ENCODE measurements around the gene SBF2.

SBF2 gene

DNA sequence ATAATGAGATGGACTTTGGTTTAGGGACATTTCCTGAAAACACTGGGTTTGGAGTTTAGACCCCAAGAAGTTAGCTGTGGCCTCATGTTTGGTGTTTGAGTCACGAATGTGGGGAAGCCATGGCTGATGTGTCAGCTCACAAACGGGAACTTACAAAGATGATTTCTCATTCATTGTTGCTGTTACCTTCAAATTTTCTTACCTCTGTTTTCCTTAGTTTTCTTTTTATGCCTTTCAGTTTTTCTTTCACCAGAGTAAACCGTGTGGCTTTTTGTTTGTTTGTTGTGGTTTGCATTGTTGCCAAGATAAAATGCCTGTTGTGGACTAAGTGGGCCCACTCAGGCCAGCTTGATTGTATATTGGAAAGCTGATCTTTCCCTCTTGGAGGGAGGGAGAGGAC lies 541.0 kb downstream of the SBF2 start:
- no peak for ATAC-seq (ENCODE audit: insufficient read depth, low read depth)
- Histone ChIP-seq H3K27me3 (ENCODE audit: insufficient read depth, low read length, poor library complexity) (peaks cover 14% of the 10 kb centered on the region), H3K79me2 (ENCODE audit: insufficient read depth, low read length) (no peaks in the 10 kb centered on the region), H3K36me3 (ENCODE audit: insufficient read depth, low read length) (no peaks in the 10 kb centered on the region), H2AFZ (ENCODE audit: low read depth, low read length) (no peak overlapping the region), H3K9ac (ENCODE audit: low read depth, low read length) (no peak overlapping the region), H3K27ac (ENCODE audit: low read length) (no peak overlapping the region), H3K4me3 (ENCODE audit: low read depth in 1 of 2, low read length in 2 of 2) (no peak overlapping the region), H3K9me3 (ENCODE audit: insufficient read depth, low read length, severe bottlenecking) (no peaks in the 10 kb centered on the region), H3K4me1 (ENCODE audit: insufficient read depth, low read length) (peaks cover 6% of the 10 kb centered on the region), H3K4me2 (ENCODE audit: insufficient read depth, low read length) (no peak overlapping the region), H4K20me1 (ENCODE audit: insufficient read depth, low read length) (no peaks in the 10 kb centered on the region)
- TF ChIP-seq, protein P1, sequence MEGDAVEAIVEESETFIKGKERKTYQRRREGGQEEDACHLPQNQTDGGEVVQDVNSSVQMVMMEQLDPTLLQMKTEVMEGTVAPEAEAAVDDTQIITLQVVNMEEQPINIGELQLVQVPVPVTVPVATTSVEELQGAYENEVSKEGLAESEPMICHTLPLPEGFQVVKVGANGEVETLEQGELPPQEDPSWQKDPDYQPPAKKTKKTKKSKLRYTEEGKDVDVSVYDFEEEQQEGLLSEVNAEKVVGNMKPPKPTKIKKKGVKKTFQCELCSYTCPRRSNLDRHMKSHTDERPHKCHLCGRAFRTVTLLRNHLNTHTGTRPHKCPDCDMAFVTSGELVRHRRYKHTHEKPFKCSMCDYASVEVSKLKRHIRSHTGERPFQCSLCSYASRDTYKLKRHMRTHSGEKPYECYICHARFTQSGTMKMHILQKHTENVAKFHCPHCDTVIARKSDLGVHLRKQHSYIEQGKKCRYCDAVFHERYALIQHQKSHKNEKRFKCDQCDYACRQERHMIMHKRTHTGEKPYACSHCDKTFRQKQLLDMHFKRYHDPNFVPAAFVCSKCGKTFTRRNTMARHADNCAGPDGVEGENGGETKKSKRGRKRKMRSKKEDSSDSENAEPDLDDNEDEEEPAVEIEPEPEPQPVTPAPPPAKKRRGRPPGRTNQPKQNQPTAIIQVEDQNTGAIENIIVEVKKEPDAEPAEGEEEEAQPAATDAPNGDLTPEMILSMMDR (IDR thresholded peaks at IDR 0.05; ENCODE audit: borderline replicate concordance, extremely low read depth, low read length, poor library complexity, severe bottlenecking): no peak
- TF ChIP-seq EZH2 (IDR thresholded peaks at IDR 0.05; ENCODE audit: borderline replicate concordance, low read depth, low read length, severe bottlenecking): no peak
- DNase-seq: no peak

DNA sequence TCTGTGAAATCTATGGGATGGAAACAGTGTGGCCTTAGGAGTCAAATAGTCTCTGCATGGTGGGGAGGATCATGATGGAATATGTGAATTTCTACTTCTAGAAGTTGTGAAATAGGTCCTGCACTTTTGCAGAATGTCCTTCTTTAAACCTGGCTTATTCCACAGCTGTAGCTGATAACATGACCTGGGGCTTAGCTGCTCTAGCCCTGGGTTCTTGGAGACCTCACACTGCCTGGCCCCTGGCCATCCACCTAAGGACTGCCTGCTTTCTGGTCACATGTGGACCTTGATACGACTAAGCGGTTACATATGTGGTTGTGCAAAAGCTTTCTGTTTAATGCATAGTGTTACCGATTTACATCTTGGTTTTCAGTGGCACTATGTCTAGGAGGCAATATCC lies 541.9 kb downstream of the SBF2 start:
- H3K79me2 ChIP-seq (ENCODE audit: insufficient read depth, low read length): no peaks in the 10 kb centered on the region
- DNase-seq: no peak
- no peaks in the 10 kb centered on the region for H3K36me3 ChIP-seq (ENCODE audit: insufficient read depth, low read length)
- H4K20me1 ChIP-seq (ENCODE audit: insufficient read depth, low read length): no peaks in the 10 kb centered on the region
- H3K27ac ChIP-seq (ENCODE audit: low read length): no peak overlapping the region
- H2AFZ ChIP-seq (ENCODE audit: low read depth, low read length): no peak overlapping the region
- H3K4me1 ChIP-seq (ENCODE audit: insufficient read depth, low read length): no peaks in the 10 kb centered on the region
- no peak overlapping the region for H3K4me2 ChIP-seq (ENCODE audit: insufficient read depth, low read length)
- no peak overlapping the region for H3K9ac ChIP-seq (ENCODE audit: low read depth, low read length)
- H3K9me3 ChIP-seq (ENCODE audit: insufficient read depth, low read length, severe bottlenecking): no peaks in the 10 kb centered on the region
- H3K27me3 ChIP-seq (ENCODE audit: insufficient read depth, low read length, poor library complexity): peaks cover 14% of the 10 kb centered on the region
- H3K4me3 ChIP-seq (ENCODE audit: low read depth in 1 of 2, low read length in 2 of 2): no peak overlapping the region
- TF ChIP-seq EZH2 (IDR thresholded peaks at IDR 0.05; ENCODE audit: borderline replicate concordance, low read depth, low read length, severe bottlenecking): no peak
- TF ChIP-seq, protein P1 (IDR thresholded peaks at IDR 0.05; ENCODE audit: borderline replicate concordance, extremely low read depth, low read length, poor library complexity, severe bottlenecking): no peak
- ATAC-seq (ENCODE audit: insufficient read depth, low read depth): no peak

DNA sequence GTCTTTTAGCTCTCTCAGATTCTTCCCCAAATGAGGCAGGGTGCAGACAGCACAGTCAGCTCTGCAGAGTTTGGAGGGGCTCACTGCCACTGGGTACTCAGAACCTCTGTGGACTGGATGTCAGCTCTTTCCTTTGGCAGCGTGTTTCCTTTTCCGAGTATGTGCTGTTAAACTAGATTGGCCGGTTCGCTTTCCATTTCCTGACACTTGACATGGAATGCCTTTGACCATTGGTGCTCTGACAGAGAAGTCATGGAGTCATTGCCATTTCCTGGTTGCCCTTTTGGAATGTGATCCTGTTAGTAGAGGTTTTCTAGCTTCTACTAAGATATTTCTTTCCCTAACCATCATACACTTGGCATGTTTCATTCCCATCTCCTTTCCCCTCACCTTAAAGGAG lies 543.5 kb downstream of the SBF2 start:
- Histone ChIP-seq H3K4me1 (ENCODE audit: insufficient read depth, low read length) (no peaks in the 10 kb centered on the region), H3K9ac (ENCODE audit: low read depth, low read length) (no peak overlapping the region), H3K27ac (ENCODE audit: low read length) (no peak overlapping the region), H3K4me2 (ENCODE audit: insufficient read depth, low read length) (no peak overlapping the region), H4K20me1 (ENCODE audit: insufficient read depth, low read length) (no peaks in the 10 kb centered on the region), H3K79me2 (ENCODE audit: insufficient read depth, low read length) (no peaks in the 10 kb centered on the region), H3K4me3 (ENCODE audit: low read depth in 1 of 2, low read length in 2 of 2) (no peak overlapping the region), H3K36me3 (ENCODE audit: insufficient read depth, low read length) (no peaks in the 10 kb centered on the region), H2AFZ (ENCODE audit: low read depth, low read length) (no peak overlapping the region), H3K27me3 (ENCODE audit: insufficient read depth, low read length, poor library complexity) (peaks cover 14% of the 10 kb centered on the region), H3K9me3 (ENCODE audit: insufficient read depth, low read length, severe bottlenecking) (no peaks in the 10 kb centered on the region)
- no peak for ATAC-seq (ENCODE audit: insufficient read depth, low read depth)
- TF ChIP-seq EZH2 (IDR thresholded peaks at IDR 0.05; ENCODE audit: borderline replicate concordance, low read depth, low read length, severe bottlenecking): no peak
- TF ChIP-seq, protein P1 (IDR thresholded peaks at IDR 0.05; ENCODE audit: borderline replicate concordance, extremely low read depth, low read length, poor library complexity, severe bottlenecking): no peak
- DNase-seq: no peak
